GM12878 (cell line): Measurements from ENCODE around the gene MAGI2.

Source experiments
- BHLHE40 ChIP-seq, 2 experiments: fragments of 450-650 bp in 1 of 2; IDR thresholded peaks; 2 replicates each; pipeline ENCODE4 v1.6.1; 2011 to 2017; ENCODE audit warnings: low read depth in 2 of 2, borderline replicate concordance in 1 of 2, improper control_type of control experiment in 1 of 2, low read length in 1 of 2, mild to moderate bottlenecking in 1 of 2
- CTCF ChIP-seq, 3 experiments: IDR thresholded peaks in 2 of 3; conservative IDR thresholded peaks in 1 of 3; 2 replicates each; pipeline ENCODE4 v1.5.1; 2011; ENCODE audit warnings: low read depth in 3 of 3, low read length in 3 of 3, mild to moderate bottlenecking in 3 of 3, control low read depth in 2 of 3, moderate library complexity in 2 of 3, inconsistent platforms in 1 of 3, mixed read lengths in 1 of 3; ENCODE audit not compliant: control insufficient read depth in 2 of 3, insufficient read depth in 1 of 3; ENCODE audit errors: extremely low read depth in 1 of 3
- FOXM1 ChIP-seq: IDR thresholded peaks from 2 replicates; pipeline ENCODE4 v1.6.1; 2012; ENCODE audit warnings: low read depth, mild to moderate bottlenecking, inconsistent platforms, low read length, moderate library complexity
- IRF4 ChIP-seq: IDR thresholded peaks from 2 replicates; pipeline ENCODE4 v1.6.1; 2011; ENCODE audit warnings: low read depth, low read length
- LARP7 ChIP-seq: fragments of 450-650 bp; IDR thresholded peaks from 2 replicates; pipeline ENCODE4 v1.6.1; 2017; ENCODE audit warnings: mild to moderate bottlenecking
- NFYB ChIP-seq: IDR thresholded peaks from 2 replicates; pipeline ENCODE4 v1.6.1; 2011; ENCODE audit warnings: low read depth, mild to moderate bottlenecking, low read length, improper control_type of control experiment, moderate library complexity; ENCODE audit not compliant: insufficient read depth
- NR2C2 ChIP-seq: IDR thresholded peaks from 2 replicates; pipeline ENCODE4 v1.6.1; 2011; ENCODE audit warnings: borderline replicate concordance, low read depth; ENCODE audit not compliant: control insufficient read depth, insufficient read length
- POLR2A ChIP-seq: IDR thresholded peaks from 2 replicates; pipeline ENCODE4 v1.6.1; 2011; ENCODE audit warnings: low read depth, mild to moderate bottlenecking, low read length
- SMC3 ChIP-seq: IDR thresholded peaks from 2 replicates; pipeline ENCODE4 v1.6.1; 2011; ENCODE audit warnings: low read length, improper control_type of control experiment, borderline replicate concordance
- TCF12 ChIP-seq: IDR thresholded peaks from 2 replicates; pipeline ENCODE4 v1.6.1; 2011; ENCODE audit warnings: low read depth, mild to moderate bottlenecking, low read length
- ZZZ3 ChIP-seq: IDR thresholded peaks from 2 replicates; pipeline ENCODE4 v1.6.1; 2011; ENCODE audit warnings: low read depth; ENCODE audit not compliant: control insufficient read depth, insufficient read length
- TF ChIP-seq, protein P1 (sequence below): fragments of 450-650 bp; formaldehyde crosslinking; IDR thresholded peaks from 2 replicates; pipeline ENCODE4 v1.4.0; 2022; ENCODE audit warnings: mild to moderate bottlenecking, moderate library complexity
- TF ChIP-seq, protein P2 (sequence below): IDR thresholded peaks from 2 replicates; pipeline ENCODE4 v1.6.1; 2012; ENCODE audit warnings: mild to moderate bottlenecking, low read depth, low read length

- TF ChIP-seq NFYB (no peak), LARP7 (no peak), POLR2A (no peak), CTCF (IDR thresholded peaks at IDR 0.05 in 2 of 3, conservative IDR thresholded peaks at IDR 0.05 in 1 of 3; ENCODE audit: control insufficient read depth in 2 of 3, extremely low read depth in 1 of 3, insufficient read depth in 1 of 3, low read depth in 3 of 3, low read length in 3 of 3) (no peak), BHLHE40 (IDR thresholded peaks at IDR 0.05; ENCODE audit: borderline replicate concordance in 1 of 2, low read depth in 2 of 2, low read length in 1 of 2) (no peak), TCF12 (no peak), ZZZ3 (no peak), SMC3 (no peak), NR2C2 (no peak), IRF4 (no peak), FOXM1 (no peak)
- TF ChIP-seq, protein P1, sequence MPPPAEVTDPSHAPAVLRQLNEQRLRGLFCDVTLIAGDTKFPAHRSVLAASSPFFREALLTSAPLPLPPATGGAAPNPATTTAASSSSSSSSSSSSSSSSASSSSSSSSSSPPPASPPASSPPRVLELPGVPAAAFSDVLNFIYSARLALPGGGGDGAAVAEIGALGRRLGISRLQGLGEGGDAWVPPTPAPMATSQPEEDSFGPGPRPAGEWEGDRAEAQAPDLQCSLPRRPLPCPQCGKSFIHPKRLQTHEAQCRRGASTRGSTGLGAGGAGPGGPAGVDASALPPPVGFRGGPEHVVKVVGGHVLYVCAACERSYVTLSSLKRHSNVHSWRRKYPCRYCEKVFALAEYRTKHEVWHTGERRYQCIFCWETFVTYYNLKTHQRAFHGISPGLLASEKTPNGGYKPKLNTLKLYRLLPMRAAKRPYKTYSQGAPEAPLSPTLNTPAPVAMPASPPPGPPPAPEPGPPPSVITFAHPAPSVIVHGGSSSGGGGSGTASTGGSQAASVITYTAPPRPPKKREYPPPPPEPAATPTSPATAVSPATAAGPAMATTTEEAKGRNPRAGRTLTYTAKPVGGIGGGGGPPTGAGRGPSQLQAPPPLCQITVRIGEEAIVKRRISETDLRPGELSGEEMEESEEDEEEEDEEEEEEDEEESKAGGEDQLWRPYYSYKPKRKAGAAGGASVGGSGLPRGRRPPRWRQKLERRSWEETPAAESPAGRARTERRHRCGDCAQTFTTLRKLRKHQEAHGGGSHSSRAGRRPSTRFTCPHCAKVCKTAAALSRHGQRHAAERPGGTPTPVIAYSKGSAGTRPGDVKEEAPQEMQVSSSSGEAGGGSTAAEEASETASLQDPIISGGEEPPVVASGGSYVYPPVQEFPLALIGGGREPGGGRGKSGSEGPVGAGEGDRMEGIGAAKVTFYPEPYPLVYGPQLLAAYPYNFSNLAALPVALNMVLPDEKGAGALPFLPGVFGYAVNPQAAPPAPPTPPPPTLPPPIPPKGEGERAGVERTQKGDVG (CRISPR knock-in tag): no peak
- TF ChIP-seq, protein P2, sequence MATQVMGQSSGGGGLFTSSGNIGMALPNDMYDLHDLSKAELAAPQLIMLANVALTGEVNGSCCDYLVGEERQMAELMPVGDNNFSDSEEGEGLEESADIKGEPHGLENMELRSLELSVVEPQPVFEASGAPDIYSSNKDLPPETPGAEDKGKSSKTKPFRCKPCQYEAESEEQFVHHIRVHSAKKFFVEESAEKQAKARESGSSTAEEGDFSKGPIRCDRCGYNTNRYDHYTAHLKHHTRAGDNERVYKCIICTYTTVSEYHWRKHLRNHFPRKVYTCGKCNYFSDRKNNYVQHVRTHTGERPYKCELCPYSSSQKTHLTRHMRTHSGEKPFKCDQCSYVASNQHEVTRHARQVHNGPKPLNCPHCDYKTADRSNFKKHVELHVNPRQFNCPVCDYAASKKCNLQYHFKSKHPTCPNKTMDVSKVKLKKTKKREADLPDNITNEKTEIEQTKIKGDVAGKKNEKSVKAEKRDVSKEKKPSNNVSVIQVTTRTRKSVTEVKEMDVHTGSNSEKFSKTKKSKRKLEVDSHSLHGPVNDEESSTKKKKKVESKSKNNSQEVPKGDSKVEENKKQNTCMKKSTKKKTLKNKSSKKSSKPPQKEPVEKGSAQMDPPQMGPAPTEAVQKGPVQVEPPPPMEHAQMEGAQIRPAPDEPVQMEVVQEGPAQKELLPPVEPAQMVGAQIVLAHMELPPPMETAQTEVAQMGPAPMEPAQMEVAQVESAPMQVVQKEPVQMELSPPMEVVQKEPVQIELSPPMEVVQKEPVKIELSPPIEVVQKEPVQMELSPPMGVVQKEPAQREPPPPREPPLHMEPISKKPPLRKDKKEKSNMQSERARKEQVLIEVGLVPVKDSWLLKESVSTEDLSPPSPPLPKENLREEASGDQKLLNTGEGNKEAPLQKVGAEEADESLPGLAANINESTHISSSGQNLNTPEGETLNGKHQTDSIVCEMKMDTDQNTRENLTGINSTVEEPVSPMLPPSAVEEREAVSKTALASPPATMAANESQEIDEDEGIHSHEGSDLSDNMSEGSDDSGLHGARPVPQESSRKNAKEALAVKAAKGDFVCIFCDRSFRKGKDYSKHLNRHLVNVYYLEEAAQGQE: no peak
Measured at GRCh38 chr7:78487464-78487863, 966.0 kb downstream of the MAGI2 start.
